Vagina (tissue), 2 donors: ENCODE results near the gene C19orf53. TPM values are rescaled to one million over a fixed set of nuclear protein-coding genes. Genes with fewer than 3 reads are reported as not detected.

Experiments used
- DNase-seq, 2 donors: peaks; one replicate each; pipeline ENCODE4 v3.0.0-alpha.2; 2017; ENCODE audit errors: extremely low spot score in 2 of 2
- H3K27ac ChIP-seq: fragments of 200-600 bp; sonication (generic); one replicate; pipeline ENCODE4 v1.5.1; 2019
- H3K27me3 ChIP-seq: fragments of 200-600 bp; sonication (generic); one replicate; pipeline ENCODE4 v1.5.1; 2019
- H3K36me3 ChIP-seq, 2 donors: fragments of 200-600 bp; sonication (generic); one replicate each; pipeline ENCODE4 v1.5.1; 2017 to 2019
- H3K4me1 ChIP-seq: fragments of 200-600 bp; sonication (generic); one replicate; pipeline ENCODE4 v1.5.1; 2019
- H3K4me3 ChIP-seq, 2 donors: fragments of 200-600 bp; sonication (generic); 1 replicate in 1 of 2; 2 replicates in 1 of 2; pipeline ENCODE4 v1.5.1; 2016 to 2019
- H3K9me3 ChIP-seq: fragments of 200-600 bp; sonication (generic); one replicate; pipeline ENCODE4 v1.5.1; 2019
- POLR2A ChIP-seq, 2 donors: fragments of 450-650 bp; IDR thresholded peaks; one replicate each; pipeline ENCODE4 v1.6.1; 2017; ENCODE audit warnings: antibody characterized with exemption in 2 of 2, mild to moderate bottlenecking in 2 of 2, moderate library complexity in 2 of 2
- POLR2AphosphoS5 ChIP-seq, 2 donors: sonication (generic); formaldehyde crosslinking; IDR thresholded peaks; one replicate each; pipeline ENCODE4 v1.9.0; 2017; ENCODE audit warnings: antibody characterized with exemption in 2 of 2, mild to moderate bottlenecking in 2 of 2, low read depth in 1 of 2; ENCODE audit not compliant: insufficient read depth in 1 of 2
- intact Hi-C: fragments of 100-400 bp; cut with DNase I; formaldehyde crosslinking; loops from one replicate; pipeline ENCODE4 v1.15.1; 2023
- total RNA-seq: library from RNA; depleted of rRNA; stranded (reverse); fragments of >200 nt; gene quantifications from one replicate; pipeline ENCODE4 v1.2.3, GENCODE V29; 2016
- TF ChIP-seq, protein P1 (sequence below), 3 experiments: fragments of 450-650 bp in 2 of 3; fragments of 200-600 bp in 1 of 3; sonication (generic) in 1 of 3; IDR thresholded peaks; one replicate each; pipeline ENCODE4 v1.5.1; 2017 to 2019; ENCODE audit warnings: antibody characterized with exemption in 3 of 3, mild to moderate bottlenecking in 2 of 3, moderate library complexity in 2 of 3

Gene C19orf53
- total RNA-seq, 1 donor from 2014 or later = 189 TPM

DNA sequence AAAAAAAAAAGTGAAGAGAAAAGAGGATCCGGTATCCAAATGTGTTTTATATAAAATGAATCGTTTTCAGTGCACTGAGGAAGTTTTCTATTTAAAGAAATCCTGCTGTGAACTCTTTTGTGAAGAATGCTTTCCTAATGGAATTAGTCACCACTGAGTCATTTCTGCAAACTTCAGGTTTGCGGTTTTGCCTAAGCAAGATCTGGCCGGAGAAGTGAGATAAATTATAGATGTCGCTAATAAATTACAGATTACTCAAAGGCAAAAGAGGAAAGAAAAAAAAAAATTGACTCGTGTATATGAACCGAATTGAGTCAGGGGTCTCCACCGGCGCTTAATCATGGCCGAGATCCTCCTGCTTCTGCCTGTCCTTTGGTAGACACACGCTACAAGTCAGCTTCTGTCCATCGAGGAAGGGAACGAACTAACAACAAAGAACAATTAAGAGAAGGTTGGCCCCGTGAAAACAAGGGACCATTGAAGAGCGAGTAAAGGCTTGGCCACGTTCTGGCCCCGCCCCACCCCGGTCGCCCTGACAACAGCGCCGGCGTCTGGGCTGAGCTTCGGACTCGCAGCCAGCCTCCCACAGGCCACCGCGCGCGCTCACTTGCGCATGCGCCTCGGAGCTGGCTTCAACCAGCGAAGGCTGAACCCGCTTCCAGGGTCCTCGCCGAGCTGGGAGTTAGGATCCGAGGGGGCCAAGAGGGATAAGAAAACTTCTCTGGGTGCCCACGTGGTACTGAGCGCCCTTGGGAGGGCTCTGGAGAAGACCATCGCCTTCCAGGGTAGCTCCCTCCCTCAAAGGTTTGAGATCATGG, 42.9 kb upstream of the C19orf53 start:
- DNase-seq = peak in 1 of 2 donors; percentile 94
- TF ChIP-seq, protein P1, sequence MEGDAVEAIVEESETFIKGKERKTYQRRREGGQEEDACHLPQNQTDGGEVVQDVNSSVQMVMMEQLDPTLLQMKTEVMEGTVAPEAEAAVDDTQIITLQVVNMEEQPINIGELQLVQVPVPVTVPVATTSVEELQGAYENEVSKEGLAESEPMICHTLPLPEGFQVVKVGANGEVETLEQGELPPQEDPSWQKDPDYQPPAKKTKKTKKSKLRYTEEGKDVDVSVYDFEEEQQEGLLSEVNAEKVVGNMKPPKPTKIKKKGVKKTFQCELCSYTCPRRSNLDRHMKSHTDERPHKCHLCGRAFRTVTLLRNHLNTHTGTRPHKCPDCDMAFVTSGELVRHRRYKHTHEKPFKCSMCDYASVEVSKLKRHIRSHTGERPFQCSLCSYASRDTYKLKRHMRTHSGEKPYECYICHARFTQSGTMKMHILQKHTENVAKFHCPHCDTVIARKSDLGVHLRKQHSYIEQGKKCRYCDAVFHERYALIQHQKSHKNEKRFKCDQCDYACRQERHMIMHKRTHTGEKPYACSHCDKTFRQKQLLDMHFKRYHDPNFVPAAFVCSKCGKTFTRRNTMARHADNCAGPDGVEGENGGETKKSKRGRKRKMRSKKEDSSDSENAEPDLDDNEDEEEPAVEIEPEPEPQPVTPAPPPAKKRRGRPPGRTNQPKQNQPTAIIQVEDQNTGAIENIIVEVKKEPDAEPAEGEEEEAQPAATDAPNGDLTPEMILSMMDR (IDR thresholded peaks at IDR 0.05) = no peak
- TF ChIP-seq POLR2AphosphoS5 (IDR thresholded peaks at IDR 0.05; ENCODE audit: insufficient read depth in 1 of 2, low read depth in 1 of 2) = peak; percentile 83 to 92
- peak in 1 of 2 donors; percentile 17 for TF ChIP-seq POLR2A (IDR thresholded peaks at IDR 0.05)
- Histone ChIP-seq H3K27ac (peak overlapping the region; percentile 98), H3K4me1 (peaks cover 17% of the 10 kb centered on the region), H3K9me3 (no peaks in the 10 kb centered on the region), H3K4me3 (peak overlapping the region; percentile 51 to 59), H3K27me3 (no peaks in the 10 kb centered on the region), H3K36me3 (peaks cover 0 to 4% of the 10 kb centered on the region in 2 donors)
- intact Hi-C loops = no loop called here

DNA sequence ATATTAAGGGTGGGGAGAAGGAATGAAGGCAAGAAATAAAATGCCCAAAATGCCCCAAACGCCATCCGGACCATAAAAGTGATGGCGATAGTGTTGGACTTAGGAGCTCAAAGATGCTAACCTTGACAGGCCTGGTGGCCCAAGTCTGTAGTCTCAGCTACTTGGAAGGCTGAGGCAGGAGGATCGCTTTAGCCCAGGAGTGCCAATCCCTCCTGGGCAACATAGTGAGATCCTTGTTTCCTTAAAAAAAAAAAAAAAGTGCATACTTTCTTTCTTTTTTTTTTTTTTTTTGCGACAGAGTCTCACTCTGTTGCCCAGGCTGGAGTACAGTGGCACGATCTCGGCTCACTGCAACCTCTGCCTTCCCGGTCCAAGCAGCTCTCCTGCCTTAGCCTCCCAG, 41.9 kb upstream of the C19orf53 start:
- DNase-seq = no peak
- peaks cover 17% of the 10 kb centered on the region for H3K4me1 ChIP-seq
- peaks cover 0 to 4% of the 10 kb centered on the region in 2 donors for H3K36me3 ChIP-seq
- no peaks in the 10 kb centered on the region for H3K9me3 ChIP-seq
- H3K4me3 ChIP-seq = peak overlapping the region; percentile 51 to 59
- TF ChIP-seq POLR2AphosphoS5 (IDR thresholded peaks at IDR 0.05; ENCODE audit: insufficient read depth in 1 of 2, low read depth in 1 of 2) (no peak), POLR2A (IDR thresholded peaks at IDR 0.05) (no peak)
- TF ChIP-seq, protein P1 (IDR thresholded peaks at IDR 0.05) = no peak
- intact Hi-C loops = no loop called here
- H3K27ac ChIP-seq = peak overlapping the region; percentile 98
- H3K27me3 ChIP-seq = no peaks in the 10 kb centered on the region

- Histone ChIP-seq H3K4me3 (no peak overlapping the region), H3K27ac (no peak overlapping the region), H3K36me3 (peaks cover 0 to 4% of the 10 kb centered on the region in 2 donors), H3K27me3 (no peaks in the 10 kb centered on the region), H3K9me3 (no peaks in the 10 kb centered on the region), H3K4me1 (peaks cover 17% of the 10 kb centered on the region)
- TF ChIP-seq POLR2AphosphoS5 (IDR thresholded peaks at IDR 0.05; ENCODE audit: insufficient read depth in 1 of 2, low read depth in 1 of 2) = no peak
- no peak for TF ChIP-seq POLR2A (IDR thresholded peaks at IDR 0.05)
- TF ChIP-seq, protein P1 (IDR thresholded peaks at IDR 0.05) = no peak
- DNase-seq = no peak
- intact Hi-C loops = no loop called here
Measured at GRCh38 chr19:13734751-13735150, 39.5 kb upstream of the C19orf53 start.

DNA sequence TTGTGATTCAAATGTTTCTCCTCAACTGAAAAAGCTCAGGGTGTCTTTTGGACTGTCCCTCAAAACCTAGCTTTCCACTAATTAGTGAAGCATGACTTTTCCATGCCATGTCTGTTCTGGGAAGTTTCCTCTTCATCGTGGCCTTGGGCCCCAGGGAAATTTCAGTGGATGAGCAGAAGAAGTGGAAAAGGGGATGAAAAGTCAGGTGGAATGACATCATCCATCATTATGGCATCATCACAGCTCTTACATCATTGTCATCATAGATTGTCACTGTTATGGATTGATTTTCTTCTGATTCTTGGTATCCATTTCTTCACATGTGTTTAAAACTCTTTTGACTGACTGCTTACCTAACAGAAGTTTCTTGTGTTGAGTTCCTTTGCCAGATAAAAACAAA, 36.2 kb upstream of the C19orf53 start:
- Histone ChIP-seq H3K4me3 (no peak overlapping the region), H3K27ac (no peak overlapping the region), H3K36me3 (peaks cover 0 to 4% of the 10 kb centered on the region in 2 donors), H3K27me3 (no peaks in the 10 kb centered on the region), H3K9me3 (no peaks in the 10 kb centered on the region), H3K4me1 (no peaks in the 10 kb centered on the region)
- TF ChIP-seq, protein P1 (IDR thresholded peaks at IDR 0.05) = no peak
- no peak for TF ChIP-seq POLR2AphosphoS5 (IDR thresholded peaks at IDR 0.05; ENCODE audit: insufficient read depth in 1 of 2, low read depth in 1 of 2)
- TF ChIP-seq POLR2A (IDR thresholded peaks at IDR 0.05) = no peak
- intact Hi-C loops = no loop called here
- no peak for DNase-seq

- Histone ChIP-seq H3K4me3 (no peak overlapping the region), H3K27me3 (no peaks in the 10 kb centered on the region), H3K9me3 (no peaks in the 10 kb centered on the region), H3K27ac (no peak overlapping the region), H3K4me1 (no peaks in the 10 kb centered on the region), H3K36me3 (no peaks in the 10 kb centered on the region)
- intact Hi-C loops = no loop called here
- DNase-seq = no peak
- TF ChIP-seq, protein P1 (IDR thresholded peaks at IDR 0.05) = no peak
- TF ChIP-seq POLR2AphosphoS5 (IDR thresholded peaks at IDR 0.05; ENCODE audit: insufficient read depth in 1 of 2, low read depth in 1 of 2) = no peak
- TF ChIP-seq POLR2A (IDR thresholded peaks at IDR 0.05) = no peak
Measured at GRCh38 chr19:13741893-13742292, 32.4 kb upstream of the C19orf53 start.
